Measurements from ENCODE around the gene SH3RF2. TPM values are rescaled to one million over a fixed set of nuclear protein-coding genes. Genes with fewer than 3 reads are reported as not detected.

SH3RF2 gene
- total and polyA plus RNA-seq, 2 of the 13 experiments (the other 11 are each of a cell fraction or from before 2014, with no cell fraction given) = 2.6 to 3.7 TPM

GRCh38 chr5:145941448-145942130 is 5.2 kb downstream of the SH3RF2 start (continued):
- TF ChIP-seq CERS6 (CRISPR knock-in tag; IDR thresholded peaks at IDR 0.05) (no peak), ZNF451 (CRISPR knock-in tag; IDR thresholded peaks at IDR 0.05) (no peak), PAWR (CRISPR knock-in tag; IDR thresholded peaks at IDR 0.05; ENCODE audit: borderline replicate concordance) (no peak), ZNF784 (CRISPR knock-in tag; IDR thresholded peaks at IDR 0.05; ENCODE audit: borderline replicate concordance) (no peak), ZNF318 (CRISPR knock-in tag; IDR thresholded peaks at IDR 0.05) (no peak), TEAD3 (CRISPR knock-in tag; optimal IDR thresholded peaks at IDR 0.05; ENCODE audit: borderline replicate concordance) (no peak), GATAD1 (CRISPR knock-in tag; IDR thresholded peaks at IDR 0.05) (no peak)
